Upper lobe of right lung (tissue), 1 donor: Measurements from ENCODE around the gene C5orf47. TPM values are rescaled to one million over a fixed set of nuclear protein-coding genes. Genes with fewer than 3 reads are reported as not detected.

Source experiments
- ATAC-seq: fragments of 200-7000 bp; cut with Tn5 transposase; one replicate; pipeline ENCODE4 v1.9.1; 2020; ENCODE audit warnings: mild to moderate bottlenecking, moderate library complexity
- DNase-seq: peaks from one replicate; pipeline ENCODE4 v3.0.0-alpha.2; 2020
- H3K27ac ChIP-seq: fragments of 200-600 bp; one replicate; pipeline ENCODE4 v1.8.0; 2022
- H3K27me3 ChIP-seq: fragments of 200-600 bp; one replicate; pipeline ENCODE4 v1.8.0; 2022; ENCODE audit warnings: mild to moderate bottlenecking
- H3K36me3 ChIP-seq: fragments of 200-600 bp; one replicate; pipeline ENCODE4 v1.8.0; 2022
- H3K4me1 ChIP-seq: fragments of 200-600 bp; one replicate; pipeline ENCODE4 v1.8.0; 2022
- H3K4me3 ChIP-seq: fragments of 200-600 bp; one replicate; pipeline ENCODE4 v1.8.0; 2022; ENCODE audit warnings: mild to moderate bottlenecking
- H3K9me3 ChIP-seq: fragments of 200-600 bp; one replicate; pipeline ENCODE4 v1.8.0; 2022
- CTCF ChIP-seq: fragments of 200-600 bp; IDR thresholded peaks from one replicate; pipeline ENCODE4 v1.8.0; 2022; ENCODE audit warnings: antibody characterized with exemption
- intact Hi-C: fragments of 100-400 bp; cut with DNase I; formaldehyde crosslinking; loops from one replicate; pipeline ENCODE4 v1.11.0; 2022
- total RNA-seq: library from RNA; stranded (reverse); fragmentation: NEBNext Ultra II Directional; extraction: Animal tissue kit (Norgen Biotek cat#: 25700); gene quantifications from one replicate; pipeline ENCODE4 v1.2.1, GENCODE V29; 2021
- donor health status: DM: no; HTN: yes; CAD: no; lungs with severe emphysema.

C5orf47 gene
- total RNA-seq, 1 donor from 2014 or later, result not detected

GRCh38 chr5:173981185-173981761, 7.7 kb upstream of the C5orf47 start:
- ATAC-seq (no peak), DNase-seq (no peak)
- intact Hi-C loops, result no loop called here
- Histone ChIP-seq H3K4me1 (no peaks in the 10 kb centered on the region), H3K9me3 (no peaks in the 10 kb centered on the region), H3K27ac (no peak overlapping the region), H3K4me3 (no peak overlapping the region), H3K36me3 (no peaks in the 10 kb centered on the region), H3K27me3 (peaks cover 7% of the 10 kb centered on the region)
- TF ChIP-seq CTCF, result no peak

- Histone ChIP-seq H3K36me3 (no peaks in the 10 kb centered on the region), H3K4me3 (no peak overlapping the region), H3K27ac (no peak overlapping the region), H3K4me1 (no peaks in the 10 kb centered on the region), H3K27me3 (peaks cover 7% of the 10 kb centered on the region), H3K9me3 (no peaks in the 10 kb centered on the region)
- intact Hi-C loops, result no loop called here
- DNase-seq (no peak), ATAC-seq (peak; percentile 49)
- TF ChIP-seq CTCF, result peak; percentile 19
Measured at GRCh38 chr5:173984218-173984617, 4.8 kb upstream of the C5orf47 start.

- ATAC-seq (peak; percentile 12), DNase-seq (no peak)
- Histone ChIP-seq H3K4me3 (no peak overlapping the region), H3K27ac (no peak overlapping the region), H3K4me1 (no peaks in the 10 kb centered on the region), H3K36me3 (no peaks in the 10 kb centered on the region), H3K9me3 (no peaks in the 10 kb centered on the region), H3K27me3 (no peaks in the 10 kb centered on the region)
- intact Hi-C loops, result no loop called here
- TF ChIP-seq CTCF, result no peak
Measured at GRCh38 chr5:173989432-173990082, 587 bp downstream of the C5orf47 start.

GRCh38 chr5:173997331-173997730, 8.4 kb downstream of the C5orf47 start:
- no peak for ATAC-seq
- no peak overlapping the region for H3K4me3 ChIP-seq
- H3K36me3 ChIP-seq, result no peaks in the 10 kb centered on the region
- H3K9me3 ChIP-seq, result no peaks in the 10 kb centered on the region
- peaks cover 4% of the 10 kb centered on the region for H3K27me3 ChIP-seq
- TF ChIP-seq CTCF, result no peak
- H3K27ac ChIP-seq, result no peak overlapping the region
- no peak for DNase-seq
- intact Hi-C loops, result no loop called here
- H3K4me1 ChIP-seq, result no peaks in the 10 kb centered on the region

- H3K4me1 ChIP-seq, result no peaks in the 10 kb centered on the region
- no peaks in the 10 kb centered on the region for H3K9me3 ChIP-seq
- peaks cover 4% of the 10 kb centered on the region for H3K27me3 ChIP-seq
- no peak for TF ChIP-seq CTCF
- no peak overlapping the region for H3K4me3 ChIP-seq
- ATAC-seq, result no peak
- H3K27ac ChIP-seq, result no peak overlapping the region
- no peak for DNase-seq
- intact Hi-C loops, result no loop called here
- H3K36me3 ChIP-seq, result no peaks in the 10 kb centered on the region
Measured at GRCh38 chr5:173998531-173998930, 9.6 kb downstream of the C5orf47 start.
